ENCODE results near the gene FAT3.

Gene FAT3

DNA sequence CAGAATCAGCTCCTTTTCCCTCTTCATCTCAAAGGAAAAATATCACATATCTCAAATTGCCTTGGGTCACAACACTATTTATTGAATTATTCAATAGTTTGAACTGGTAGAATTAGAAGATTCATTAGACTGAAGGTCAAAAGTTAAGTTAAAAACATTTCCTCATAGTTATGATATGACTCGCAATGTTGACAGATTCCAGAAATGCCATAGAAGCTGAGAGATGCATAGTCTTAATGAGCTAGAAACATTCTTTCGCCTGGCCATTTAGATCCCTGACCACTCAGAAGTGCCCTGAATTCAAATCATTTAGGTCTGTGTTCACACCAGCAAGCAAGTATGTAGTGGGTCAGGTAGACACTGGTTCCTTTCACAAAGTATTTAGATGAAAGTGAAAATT is 44.4 kb downstream of the FAT3 start:
- Histone ChIP-seq H3K18ac (ENCODE audit: low read length) (no peak overlapping the region), H3K9me3 (ENCODE audit: insufficient read depth, low read depth, low read length) (no peaks in the 10 kb centered on the region), H3K23ac (ENCODE audit: low read length) (no peak overlapping the region), H2AFZ (ENCODE audit: insufficient read depth, low read length, poor library complexity) (no peak overlapping the region), H4K12ac (ENCODE audit: low read depth, low read length) (no peak overlapping the region), H3K79me1 (ENCODE audit: low read length) (peaks cover 4% of the 10 kb centered on the region), H3K4me2 (ENCODE audit: low read length) (no peak overlapping the region), H3K4me3 (ENCODE audit: low read depth, low read length) (no peak overlapping the region), H3K4ac (ENCODE audit: low read depth, low read length) (no peak overlapping the region), H3K36me3 (ENCODE audit: control insufficient read depth in 1 of 2, insufficient read depth in 2 of 2, low read length in 2 of 2) (no peaks in the 10 kb centered on the region), H2AK5ac (ENCODE audit: low read length) (no peak overlapping the region), H3K79me2 (ENCODE audit: control insufficient read depth, insufficient read depth, low read length, poor library complexity) (no peaks in the 10 kb centered on the region), H3K27ac (ENCODE audit: low read depth, low read length) (no peak overlapping the region), H3K27me3 (ENCODE audit: insufficient read depth, low read length) (no peaks in the 10 kb centered on the region), H3K14ac (ENCODE audit: low read length) (no peak overlapping the region), H2BK12ac (ENCODE audit: low read length) (no peak overlapping the region), H3K9ac (ENCODE audit: low read length) (no peak overlapping the region), H4K91ac (ENCODE audit: low read depth, low read length) (no peak overlapping the region), H2BK120ac (ENCODE audit: insufficient read depth, low read length, poor library complexity) (no peak overlapping the region), H3K4me1 (ENCODE audit: control insufficient read depth in 1 of 2, insufficient read depth in 2 of 2, low read length in 2 of 2) (peaks cover 0 to 4% of the 10 kb centered on the region in 2 experiments), H2BK5ac (ENCODE audit: low read depth, low read length, poor library complexity) (no peak overlapping the region), H4K8ac (ENCODE audit: low read depth, low read length) (no peak overlapping the region)
- peak; percentile 37 to 75 for DNase-seq
- no CpG with 5 or more reads among the region's 2 CpGs for WGBS (ENCODE audit: extremely low coverage, insufficient coverage, insufficient read length)

DNA sequence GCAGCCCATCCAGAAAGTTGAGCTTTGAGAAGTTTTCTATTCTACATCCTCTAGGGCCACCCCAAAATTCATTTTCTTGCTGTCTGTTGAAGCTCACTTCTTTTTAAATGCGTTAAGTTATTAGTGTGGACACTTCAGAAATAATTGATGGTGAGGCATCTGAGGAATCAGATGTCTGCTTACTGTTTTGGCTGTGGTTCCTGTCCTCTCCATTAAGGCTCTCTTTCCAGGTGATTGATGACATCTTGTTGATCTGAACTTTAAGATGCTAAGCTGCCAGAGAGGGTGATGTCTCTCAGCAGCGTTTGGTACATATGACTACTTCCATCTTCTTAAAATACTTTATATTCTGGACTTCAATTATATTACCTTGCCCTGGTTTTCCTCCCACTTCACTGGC is 45.2 kb downstream of the FAT3 start:
- Histone ChIP-seq H2BK12ac (ENCODE audit: low read length) (peak overlapping the region; percentile 46), H3K9me3 (ENCODE audit: insufficient read depth, low read depth, low read length) (no peaks in the 10 kb centered on the region), H3K14ac (ENCODE audit: low read length) (no peak overlapping the region), H3K23ac (ENCODE audit: low read length) (no peak overlapping the region), H3K4me3 (ENCODE audit: low read depth, low read length) (no peak overlapping the region), H2AK5ac (ENCODE audit: low read length) (no peak overlapping the region), H3K4me2 (ENCODE audit: low read length) (no peak overlapping the region), H3K36me3 (ENCODE audit: control insufficient read depth in 1 of 2, insufficient read depth in 2 of 2, low read length in 2 of 2) (no peaks in the 10 kb centered on the region), H3K27ac (ENCODE audit: low read depth, low read length) (peak overlapping the region; percentile 7), H4K91ac (ENCODE audit: low read depth, low read length) (no peak overlapping the region), H4K12ac (ENCODE audit: low read depth, low read length) (no peak overlapping the region), H3K79me2 (ENCODE audit: control insufficient read depth, insufficient read depth, low read length, poor library complexity) (no peaks in the 10 kb centered on the region), H3K4ac (ENCODE audit: low read depth, low read length) (no peak overlapping the region), H2BK120ac (ENCODE audit: insufficient read depth, low read length, poor library complexity) (no peak overlapping the region), H3K79me1 (ENCODE audit: low read length) (peaks cover 4% of the 10 kb centered on the region), H2AFZ (ENCODE audit: insufficient read depth, low read length, poor library complexity) (no peak overlapping the region), H3K18ac (ENCODE audit: low read length) (no peak overlapping the region), H3K9ac (ENCODE audit: low read length) (no peak overlapping the region), H3K4me1 (ENCODE audit: control insufficient read depth in 1 of 2, insufficient read depth in 2 of 2, low read length in 2 of 2) (peaks cover 0 to 4% of the 10 kb centered on the region in 2 experiments), H4K8ac (ENCODE audit: low read depth, low read length) (no peak overlapping the region), H2BK5ac (ENCODE audit: low read depth, low read length, poor library complexity) (peak overlapping the region; percentile 19), H3K27me3 (ENCODE audit: insufficient read depth, low read length) (no peaks in the 10 kb centered on the region)
- WGBS (ENCODE audit: extremely low coverage, insufficient coverage, insufficient read length) = no CpG with 5 or more reads among the region's 2 CpGs
- no peak for DNase-seq

DNA sequence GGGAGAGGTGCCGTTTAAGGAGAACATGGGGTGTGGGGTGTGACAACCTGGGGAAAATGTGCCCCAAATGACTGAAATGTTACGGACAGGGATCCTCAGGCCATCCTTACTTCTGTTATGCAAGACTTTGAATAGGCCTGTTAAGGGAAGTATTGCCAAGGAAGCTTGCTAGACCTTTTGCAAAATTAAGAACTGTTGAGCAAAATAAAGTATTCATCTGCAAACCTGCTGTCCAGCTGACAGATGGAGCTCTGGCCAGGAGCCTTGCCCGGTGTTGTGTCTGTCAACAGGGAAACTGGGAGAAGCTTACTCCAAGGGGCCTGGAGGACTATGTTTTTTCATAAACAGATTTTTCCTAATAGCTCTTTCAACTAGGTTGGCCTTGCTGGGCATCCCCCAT is 48.0 kb downstream of the FAT3 start:
- Histone ChIP-seq H3K4me3 (ENCODE audit: low read depth, low read length) (no peak overlapping the region), H2AK5ac (ENCODE audit: low read length) (no peak overlapping the region), H4K12ac (ENCODE audit: low read depth, low read length) (no peak overlapping the region), H3K4ac (ENCODE audit: low read depth, low read length) (no peak overlapping the region), H3K27me3 (ENCODE audit: insufficient read depth, low read length) (no peaks in the 10 kb centered on the region), H4K8ac (ENCODE audit: low read depth, low read length) (no peak overlapping the region), H2BK12ac (ENCODE audit: low read length) (no peak overlapping the region), H3K14ac (ENCODE audit: low read length) (no peak overlapping the region), H3K9me3 (ENCODE audit: insufficient read depth, low read depth, low read length) (no peaks in the 10 kb centered on the region), H3K23ac (ENCODE audit: low read length) (no peak overlapping the region), H2BK120ac (ENCODE audit: insufficient read depth, low read length, poor library complexity) (no peak overlapping the region), H3K79me2 (ENCODE audit: control insufficient read depth, insufficient read depth, low read length, poor library complexity) (no peaks in the 10 kb centered on the region), H3K27ac (ENCODE audit: low read depth, low read length) (no peak overlapping the region), H3K79me1 (ENCODE audit: low read length) (peaks cover 2% of the 10 kb centered on the region), H3K4me2 (ENCODE audit: low read length) (no peak overlapping the region), H3K36me3 (ENCODE audit: control insufficient read depth in 1 of 2, insufficient read depth in 2 of 2, low read length in 2 of 2) (no peaks in the 10 kb centered on the region), H3K18ac (ENCODE audit: low read length) (no peak overlapping the region), H4K91ac (ENCODE audit: low read depth, low read length) (no peak overlapping the region), H2AFZ (ENCODE audit: insufficient read depth, low read length, poor library complexity) (no peak overlapping the region), H3K9ac (ENCODE audit: low read length) (no peak overlapping the region), H2BK5ac (ENCODE audit: low read depth, low read length, poor library complexity) (no peak overlapping the region), H3K4me1 (ENCODE audit: control insufficient read depth in 1 of 2, insufficient read depth in 2 of 2, low read length in 2 of 2) (peaks cover 0 to 4% of the 10 kb centered on the region in 2 experiments)
- no peak for DNase-seq
- WGBS (ENCODE audit: extremely low coverage, insufficient coverage, insufficient read length) = no CpG with 5 or more reads among the region's 3 CpGs
